ENCODE results near the gene ITPK1.

Gene ITPK1

DNA sequence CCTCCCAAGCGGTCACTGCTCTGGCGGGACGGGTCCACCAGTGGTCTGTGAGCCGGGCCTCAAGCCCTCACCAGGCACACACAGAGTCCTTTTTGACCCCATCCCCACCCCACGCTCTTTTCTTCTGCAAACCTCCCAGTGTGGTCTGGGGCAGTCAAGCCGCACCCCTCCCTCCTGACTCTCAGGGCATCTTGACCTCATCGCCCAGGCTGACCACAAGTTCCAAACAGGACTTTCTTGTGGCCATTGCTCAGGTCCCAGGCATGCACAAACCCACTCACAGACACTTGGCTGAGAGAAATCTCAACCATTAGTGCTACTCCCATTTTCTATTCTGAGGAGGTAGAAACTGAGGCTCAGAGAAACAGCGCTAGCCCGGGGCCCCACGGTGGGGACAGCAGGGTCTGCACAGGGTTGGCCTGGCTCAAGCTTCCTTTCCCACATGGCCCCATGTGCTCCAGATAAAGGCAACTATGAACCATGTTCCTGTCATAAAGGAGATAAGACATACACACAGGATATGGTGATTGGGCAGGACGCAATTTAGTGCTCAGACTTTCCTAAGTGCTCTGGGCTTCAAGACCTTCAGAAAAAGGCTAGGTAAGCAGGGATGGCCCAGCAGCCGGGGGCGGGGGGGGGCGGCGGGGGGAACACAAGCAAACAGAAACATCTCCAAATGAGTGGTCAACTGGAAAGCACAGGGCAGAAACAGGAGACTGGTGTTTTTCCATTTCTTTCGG is 69.6 kb downstream of the ITPK1 start:
- no peak for DNase-seq (ENCODE audit: low read depth in 2 of 3, low spot score in 2 of 3)

- no peak for DNase-seq (ENCODE audit: low read depth in 2 of 3, low spot score in 2 of 3)
Measured at GRCh38 chr14:93045211-93045674, 70.5 kb downstream of the ITPK1 start.

DNA sequence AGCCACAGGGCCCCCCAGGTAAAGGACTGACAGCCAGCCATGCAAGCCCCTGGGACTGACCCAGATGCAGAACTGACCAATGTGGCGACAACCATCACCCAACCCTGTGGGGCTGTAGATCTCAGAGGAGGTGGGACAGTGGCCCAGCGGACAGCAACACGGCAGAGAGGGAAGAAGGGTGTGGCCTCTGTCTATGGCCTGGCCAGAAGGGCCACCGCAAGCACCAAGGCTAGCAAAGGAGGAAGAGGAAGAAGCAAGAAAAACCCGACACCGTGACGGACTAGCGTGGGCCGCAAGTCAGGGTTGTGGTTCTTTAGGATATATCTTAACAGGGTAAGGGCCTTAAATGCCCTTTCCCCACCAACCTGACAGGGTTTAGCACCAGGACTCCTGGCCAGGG is 71.2 kb downstream of the ITPK1 start:
- DNase-seq (ENCODE audit: low read depth in 2 of 3, low spot score in 2 of 3) = no peak

- DNase-seq (ENCODE audit: low read depth in 2 of 3, low spot score in 2 of 3) = no peak
Measured at GRCh38 chr14:93044121-93044520, 71.6 kb downstream of the ITPK1 start.

DNA sequence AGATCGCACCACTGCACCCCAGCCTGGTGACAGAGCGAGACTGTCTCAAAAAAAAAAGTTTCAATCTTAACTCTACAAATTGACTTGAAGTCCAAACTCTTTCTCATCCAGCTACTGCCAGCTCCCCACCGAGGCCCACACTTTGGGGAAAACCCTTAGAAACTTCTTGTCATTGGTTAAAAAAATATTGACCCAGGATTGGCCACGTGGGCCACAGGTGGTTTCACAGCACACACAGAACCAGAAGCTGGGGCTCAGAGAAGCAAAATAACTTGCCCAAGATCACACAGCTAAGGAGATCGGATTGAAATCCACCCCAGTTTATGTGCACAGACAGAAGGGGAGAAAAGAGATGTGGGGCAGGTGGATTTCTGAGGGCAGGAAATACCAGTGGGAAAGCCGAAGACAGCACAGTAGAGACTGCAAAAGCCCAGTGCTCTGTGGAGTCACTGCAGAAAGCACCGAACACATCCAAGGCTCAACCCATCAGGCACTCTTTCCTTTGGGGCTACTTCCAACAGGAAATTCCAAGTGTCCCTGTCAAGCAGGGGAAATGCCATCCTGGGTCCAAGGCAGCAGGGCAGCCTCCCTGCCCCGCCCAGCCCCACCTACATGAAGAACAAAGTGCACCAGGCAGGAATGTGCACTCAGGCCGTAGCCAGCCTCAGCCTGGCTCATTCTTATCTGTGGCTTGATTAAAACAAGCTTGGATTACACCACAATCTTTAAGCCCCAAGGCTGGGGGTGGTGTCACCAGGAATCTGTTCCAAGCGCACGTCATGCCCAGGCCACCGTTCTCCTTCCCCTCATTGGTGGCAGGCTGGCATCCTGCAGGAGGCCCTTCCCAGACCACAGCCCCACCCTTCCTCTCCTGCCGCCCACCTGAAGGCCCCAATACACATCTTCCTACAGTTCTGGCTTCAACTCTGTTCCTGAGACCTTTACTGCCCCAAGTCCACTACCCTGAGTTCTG is 72.5 kb downstream of the ITPK1 start:
- no peak for DNase-seq (ENCODE audit: low read depth in 2 of 3, low spot score in 2 of 3)

GRCh38 chr14:93041830-93042229 is 73.9 kb downstream of the ITPK1 start:
- DNase-seq (ENCODE audit: low read depth in 2 of 3, low spot score in 2 of 3) = no peak

- no peak for DNase-seq (ENCODE audit: low read depth in 2 of 3, low spot score in 2 of 3)
Measured at GRCh38 chr14:93040982-93041381, 74.7 kb downstream of the ITPK1 start.

GRCh38 chr14:93040443-93040842 is 75.3 kb downstream of the ITPK1 start:
- DNase-seq (ENCODE audit: low read depth in 2 of 3, low spot score in 2 of 3) = no peak

- DNase-seq (ENCODE audit: low read depth in 2 of 3, low spot score in 2 of 3) = no peak
Measured at GRCh38 chr14:93039649-93040315, 75.9 kb downstream of the ITPK1 start.

DNA sequence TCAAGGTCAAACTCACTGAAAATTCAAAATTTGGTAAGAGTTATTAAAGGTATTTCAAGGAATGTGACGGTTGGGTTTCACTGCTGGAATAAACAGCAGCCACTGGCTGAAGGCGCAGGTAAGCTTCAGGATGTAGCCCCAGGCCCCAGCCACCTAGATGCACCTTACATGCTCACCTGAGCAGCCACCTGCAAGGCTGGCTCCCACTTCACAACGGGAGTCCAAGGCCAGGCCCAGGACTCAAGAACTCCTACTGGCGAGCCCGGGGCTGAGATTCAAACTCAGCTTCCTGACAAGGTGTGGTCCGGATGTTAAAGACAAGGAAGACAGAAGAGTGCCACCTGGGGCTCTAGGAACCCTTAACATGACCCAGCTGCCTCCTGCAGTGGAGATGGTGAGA is 78.4 kb downstream of the ITPK1 start:
- no peak for DNase-seq (ENCODE audit: low read depth in 2 of 3, low spot score in 2 of 3)

GRCh38 chr14:93036652-93037345 is 78.9 kb downstream of the ITPK1 start:
- no peak for DNase-seq (ENCODE audit: low read depth in 2 of 3, low spot score in 2 of 3)

DNA sequence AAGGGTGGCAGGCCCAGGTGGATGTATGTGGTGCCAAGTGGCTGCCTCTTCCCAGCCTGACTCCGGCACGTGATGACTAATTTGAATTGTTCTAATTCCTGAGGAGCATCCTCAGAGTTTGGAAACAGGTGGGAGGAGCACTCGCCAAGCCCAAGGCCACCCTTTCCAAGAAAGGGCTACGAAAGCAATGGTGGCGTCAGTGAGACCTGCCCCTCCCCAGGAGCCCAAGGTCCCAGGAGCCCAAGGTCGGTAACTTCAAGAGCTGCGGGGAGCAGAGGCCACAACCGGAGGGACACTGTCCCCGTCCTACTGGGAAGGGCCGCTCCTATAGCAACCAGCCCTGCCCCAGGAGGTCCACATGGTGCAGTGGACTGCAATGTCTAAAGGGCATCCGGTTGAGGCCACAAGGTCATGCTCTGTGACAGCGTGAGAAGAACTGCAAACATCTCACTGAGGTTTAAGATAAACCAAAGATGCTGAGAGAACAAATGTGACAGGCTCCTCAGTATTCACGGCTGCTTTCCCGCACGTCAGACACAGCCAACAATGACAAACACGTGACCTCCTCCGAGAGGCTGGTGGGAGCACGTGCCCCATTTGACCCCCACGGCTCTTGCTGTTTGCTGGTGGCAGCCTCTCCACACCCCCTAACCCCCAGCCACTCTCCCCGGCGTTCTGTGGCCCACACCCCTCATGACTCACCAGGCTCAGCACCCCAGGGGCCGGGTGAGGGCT is 79.6 kb downstream of the ITPK1 start:
- no peak for DNase-seq (ENCODE audit: low read depth in 2 of 3, low spot score in 2 of 3)

- DNase-seq (ENCODE audit: low read depth in 2 of 3, low spot score in 2 of 3) = no peak
Measured at GRCh38 chr14:93035585-93035916, 80.2 kb downstream of the ITPK1 start.

- DNase-seq (ENCODE audit: low read depth in 2 of 3, low spot score in 2 of 3) = no peak
Measured at GRCh38 chr14:93034671-93034994, 81.1 kb downstream of the ITPK1 start.

DNA sequence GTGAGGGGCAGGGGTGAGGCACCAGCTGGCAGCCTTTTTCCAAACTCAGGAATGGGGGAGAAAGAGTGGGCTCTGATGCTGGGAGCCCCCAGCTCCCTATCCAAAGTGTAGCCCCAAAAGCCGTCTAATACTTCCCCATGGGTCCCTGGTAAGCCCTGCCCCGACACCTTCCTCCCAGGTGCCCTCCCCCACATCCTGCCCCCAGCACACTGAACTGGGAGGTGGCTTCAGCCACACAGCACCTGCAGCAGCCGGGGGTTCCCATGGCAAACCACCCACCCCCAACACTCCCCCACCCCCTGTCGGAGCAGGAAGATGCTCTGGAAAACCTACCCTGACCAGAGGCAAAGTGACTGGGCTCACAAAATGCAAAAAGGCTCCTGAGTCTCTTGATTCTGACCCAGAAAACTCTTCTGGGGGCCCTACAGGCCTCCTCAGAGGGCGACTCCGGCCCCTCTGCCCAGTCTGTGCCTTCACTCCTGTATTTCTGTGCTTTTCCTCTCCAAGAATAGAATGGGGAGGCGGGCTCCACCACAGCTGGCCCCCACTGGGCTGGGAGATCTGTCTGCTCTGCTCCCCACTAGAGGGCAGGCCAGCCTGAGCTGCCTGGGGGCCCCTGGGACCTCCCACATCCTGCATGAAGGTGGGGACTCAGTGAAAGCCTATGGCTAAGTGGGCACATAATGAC is 81.6 kb downstream of the ITPK1 start:
- peak; percentile 21 to 39 (median 22) for DNase-seq (ENCODE audit: low read depth in 2 of 3, low spot score in 2 of 3)

- DNase-seq (ENCODE audit: low read depth in 2 of 3, low spot score in 2 of 3) = no peak
Measured at GRCh38 chr14:93033084-93033982, 82.4 kb downstream of the ITPK1 start.

DNA sequence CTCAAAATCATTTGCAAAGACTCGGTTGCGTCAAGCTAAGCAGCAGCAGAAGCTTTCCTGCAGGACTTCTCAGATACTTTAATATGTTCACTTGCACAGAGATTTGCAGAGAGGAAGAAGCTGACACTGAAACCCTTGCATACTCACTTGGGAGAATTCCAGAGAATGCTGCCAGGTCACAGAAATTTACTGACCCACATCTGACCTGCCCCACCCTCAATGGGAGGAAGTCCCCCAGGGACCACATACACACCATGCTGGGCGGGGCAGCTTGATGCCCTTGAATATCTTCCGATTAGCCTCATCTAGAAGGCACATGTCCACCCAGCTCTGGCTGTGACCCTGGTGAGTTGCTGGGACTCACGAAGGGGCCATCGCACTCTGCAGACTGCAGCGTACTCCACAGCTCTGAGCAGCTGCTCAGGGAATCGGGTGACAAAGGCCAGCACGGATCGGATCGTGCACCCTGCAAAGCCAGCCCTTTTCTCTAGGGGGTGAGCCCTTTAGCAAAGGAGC is 83.2 kb downstream of the ITPK1 start:
- DNase-seq (ENCODE audit: low read depth in 2 of 3, low spot score in 2 of 3) = no peak

GRCh38 chr14:93031505-93032315 is 84.0 kb downstream of the ITPK1 start:
- no peak for DNase-seq (ENCODE audit: low read depth in 2 of 3, low spot score in 2 of 3)

Data from activated CD8-positive, alpha-beta memory T cell treated with anti-CD3 and anti-CD28 coated beads for 48 hours (primary cell).